NB4 (cell line): ENCODE results near the gene LMO4.

Source experiments
- DNase-seq: peaks from one replicate; pipeline ENCODE4 v3.0.0; 2010; ENCODE audit warnings: low read depth
- H3K4me3 ChIP-seq: one replicate; pipeline ENCODE4 v1.5.1; 2011; ENCODE audit warnings: mild to moderate bottlenecking, low read depth, low read length, moderate library complexity
- CTCF ChIP-seq: IDR thresholded peaks from one replicate; pipeline ENCODE4 v1.5.1; 2012; ENCODE audit warnings: low read depth, low read length
- MAX ChIP-seq: IDR thresholded peaks from 2 replicates; pipeline ENCODE4 v1.6.1; 2011; ENCODE audit warnings: low read depth, low read length
- MYC ChIP-seq: IDR thresholded peaks from 2 replicates; pipeline ENCODE4 v1.6.1; 2011; ENCODE audit warnings: low read depth, low read length
- POLR2A ChIP-seq: IDR thresholded peaks from 2 replicates; pipeline ENCODE4 v1.6.1; 2011; ENCODE audit warnings: mild to moderate bottlenecking; ENCODE audit not compliant: insufficient read length; ENCODE audit errors: extremely low read depth

The LMO4 gene

DNA sequence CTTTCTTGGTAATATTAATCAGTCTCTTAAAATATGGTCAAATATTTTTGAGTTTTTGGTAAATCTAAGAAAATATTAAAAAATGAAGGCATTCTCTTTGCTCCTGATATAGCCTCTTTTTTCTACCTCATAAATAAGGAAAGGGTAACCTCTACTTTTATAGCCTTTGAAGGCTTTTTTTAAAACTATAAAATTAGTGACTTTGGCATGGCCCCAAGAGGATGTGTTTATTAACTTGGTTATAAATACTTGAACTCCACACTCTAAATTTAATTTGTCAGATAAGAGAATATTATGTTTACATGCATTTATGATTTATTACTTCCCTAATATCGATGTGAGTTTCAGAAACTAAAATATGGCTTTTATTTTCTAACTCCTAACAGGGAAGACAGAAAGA is 60.3 kb downstream of the LMO4 start:
- no peak overlapping the region for H3K4me3 ChIP-seq
- DNase-seq, result no peak
- TF ChIP-seq MAX (no peak), POLR2A (no peak), MYC (no peak), CTCF (no peak)

DNA sequence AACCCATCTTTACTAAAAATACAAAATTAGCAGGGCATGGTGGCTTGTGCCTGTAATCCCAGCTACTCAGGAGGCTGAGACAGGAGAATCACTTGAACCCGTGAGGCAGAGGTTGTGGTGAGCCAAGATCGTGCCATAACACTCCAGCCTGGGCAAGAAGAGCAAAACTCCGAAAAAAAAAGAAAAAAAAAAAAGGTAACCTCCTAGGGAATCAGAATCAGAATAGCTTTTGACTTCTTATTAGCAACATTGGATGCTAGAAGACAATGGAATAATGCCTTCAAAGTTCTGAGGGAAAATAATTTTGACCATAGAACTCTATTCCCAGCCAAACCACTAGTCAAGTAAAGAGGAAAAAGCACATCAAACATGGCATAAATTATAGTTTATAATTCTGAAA is 60.9 kb downstream of the LMO4 start:
- H3K4me3 ChIP-seq, result no peak overlapping the region
- no peak for DNase-seq
- no peak for TF ChIP-seq MYC
- no peak for TF ChIP-seq POLR2A
- TF ChIP-seq MAX, result no peak
- no peak for TF ChIP-seq CTCF

GRCh38 chr1:87392248-87393192 is 63.8 kb downstream of the LMO4 start:
- DNase-seq, result no peak
- TF ChIP-seq POLR2A (no peak), CTCF (no peak), MYC (no peak), MAX (no peak)
- no peak overlapping the region for H3K4me3 ChIP-seq

DNA sequence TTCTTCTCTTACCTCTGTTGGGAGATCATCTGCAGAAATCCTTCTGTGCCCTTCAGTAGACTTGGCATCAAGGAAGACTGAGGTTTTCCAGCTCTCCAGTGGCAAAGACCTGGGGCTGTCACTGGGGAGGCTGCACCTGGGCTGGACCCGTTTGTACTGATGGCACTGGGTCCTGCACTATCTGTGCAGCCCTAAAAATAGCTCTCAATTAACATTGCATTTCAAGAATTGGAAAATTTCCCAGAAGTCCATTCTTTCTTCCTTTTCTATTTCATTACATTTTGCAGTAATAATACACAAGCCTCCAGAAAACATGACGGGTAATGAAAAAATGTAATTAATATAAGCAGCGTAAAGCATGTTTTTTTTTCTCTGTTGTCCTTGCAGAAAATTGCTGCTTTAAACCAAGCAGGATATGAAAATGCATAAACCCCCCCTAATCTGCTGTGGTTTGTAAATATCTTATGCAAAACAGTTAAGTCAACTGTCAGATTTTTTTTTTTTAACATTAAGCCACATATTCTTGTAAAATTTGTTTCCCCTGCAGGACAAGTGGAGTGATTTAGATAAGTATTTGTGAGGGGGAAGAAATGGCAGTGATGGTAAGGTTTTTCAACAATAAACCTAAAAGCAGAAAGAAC is 64.9 kb downstream of the LMO4 start:
- TF ChIP-seq MAX (no peak), CTCF (no peak), POLR2A (no peak), MYC (no peak)
- no peak for DNase-seq
- H3K4me3 ChIP-seq, result no peak overlapping the region

DNA sequence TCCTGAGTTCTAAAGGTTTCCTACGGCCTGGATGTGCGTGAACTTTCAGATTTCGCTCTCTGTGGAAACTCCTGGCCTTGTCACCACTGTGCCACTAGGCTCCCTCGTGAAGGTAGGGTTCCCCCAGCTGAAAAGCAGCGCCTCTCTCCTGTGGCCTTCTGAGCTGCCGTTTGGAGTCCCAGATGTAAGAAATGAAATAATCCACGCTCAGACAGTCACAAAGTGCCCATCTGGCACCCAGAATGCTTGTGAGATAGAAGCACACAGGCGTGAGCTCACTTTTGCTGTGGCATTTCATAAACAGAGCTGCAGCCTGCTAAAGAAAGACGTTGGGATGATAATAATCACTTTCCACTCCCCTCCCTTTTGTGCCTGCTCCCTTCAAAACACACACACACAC is 65.8 kb downstream of the LMO4 start:
- H3K4me3 ChIP-seq, result no peak overlapping the region
- no peak for DNase-seq
- TF ChIP-seq MAX (no peak), POLR2A (no peak), CTCF (no peak), MYC (no peak)

- H3K4me3 ChIP-seq, result no peak overlapping the region
- no peak for DNase-seq
- TF ChIP-seq POLR2A (no peak), CTCF (no peak), MYC (no peak), MAX (no peak)
Measured at GRCh38 chr1:87394982-87395381, 66.3 kb downstream of the LMO4 start.
